ENCODE measurements around the gene NRN1L.
"Not testable (repeated sequence)": the region's sequence is repeated elsewhere in the genome, so short reads cannot be mapped to it uniquely, and the experiment has no call there.

NRN1L gene

DNA sequence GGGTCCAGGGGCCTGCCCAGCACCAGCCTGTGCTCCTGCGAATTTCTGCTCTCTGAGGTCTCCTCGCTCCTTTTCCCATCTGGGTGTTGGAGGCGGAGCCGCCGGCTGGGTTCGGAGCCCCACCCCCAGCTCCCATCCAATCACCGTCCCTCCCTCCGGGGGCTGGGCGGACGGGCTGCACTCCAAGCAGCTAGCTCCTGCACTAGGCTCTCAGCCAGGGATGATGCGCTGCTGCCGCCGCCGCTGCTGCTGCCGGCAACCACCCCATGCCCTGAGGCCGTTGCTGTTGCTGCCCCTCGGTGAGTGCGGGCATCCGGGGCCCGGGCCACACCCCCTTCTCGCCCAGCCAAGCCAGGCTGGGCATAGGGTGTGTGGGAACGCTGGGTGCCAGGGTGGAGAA, at the start of gene NRN1L:
NRN1L (plus strand) TSS at position 202 of the 400 bp plus-strand sequence; CDS start at position 221, 19 bp downstream.
- no peak for DNase-seq

DNA sequence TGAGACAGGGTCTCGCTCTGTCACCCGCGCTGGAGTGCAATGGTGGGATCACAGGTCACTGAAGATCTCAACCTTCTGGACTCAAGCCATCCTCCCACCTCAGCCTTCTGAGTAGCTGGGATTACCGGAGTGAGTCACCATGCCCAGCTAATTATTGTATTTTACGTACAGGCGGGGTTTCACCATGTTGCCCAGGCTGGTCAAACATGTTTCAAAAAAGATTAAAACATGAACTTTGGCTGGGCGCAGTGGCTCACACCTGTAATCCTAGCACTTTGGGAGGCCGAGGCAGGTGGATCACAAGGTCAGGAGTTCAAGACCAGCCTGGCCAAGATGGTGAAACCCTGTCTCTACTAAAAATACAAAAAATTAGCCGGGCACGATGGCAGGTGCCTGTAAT, 47.5 kb upstream of the NRN1L start:
- not testable (repeated sequence) for DNase-seq

DNA sequence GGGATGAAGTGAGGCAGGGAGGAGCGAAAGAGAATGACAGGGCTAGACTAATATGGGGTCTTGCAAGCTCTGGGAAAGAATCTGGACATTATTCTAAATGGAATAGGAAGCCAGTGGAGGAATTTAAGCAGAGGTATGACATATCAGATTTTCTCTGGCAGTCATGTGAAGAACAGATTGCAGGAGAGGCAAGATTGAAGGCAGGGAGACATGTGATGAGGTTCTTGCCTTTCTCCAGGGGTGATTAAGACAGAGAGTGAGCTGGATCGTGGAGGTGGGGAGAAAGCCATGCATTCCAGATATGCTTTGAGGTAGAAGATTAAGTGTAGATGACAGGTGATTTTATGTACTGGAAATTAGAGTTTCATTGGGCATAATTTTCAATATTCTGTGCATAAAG, 46.9 kb upstream of the NRN1L start:
- no peak for DNase-seq

DNA sequence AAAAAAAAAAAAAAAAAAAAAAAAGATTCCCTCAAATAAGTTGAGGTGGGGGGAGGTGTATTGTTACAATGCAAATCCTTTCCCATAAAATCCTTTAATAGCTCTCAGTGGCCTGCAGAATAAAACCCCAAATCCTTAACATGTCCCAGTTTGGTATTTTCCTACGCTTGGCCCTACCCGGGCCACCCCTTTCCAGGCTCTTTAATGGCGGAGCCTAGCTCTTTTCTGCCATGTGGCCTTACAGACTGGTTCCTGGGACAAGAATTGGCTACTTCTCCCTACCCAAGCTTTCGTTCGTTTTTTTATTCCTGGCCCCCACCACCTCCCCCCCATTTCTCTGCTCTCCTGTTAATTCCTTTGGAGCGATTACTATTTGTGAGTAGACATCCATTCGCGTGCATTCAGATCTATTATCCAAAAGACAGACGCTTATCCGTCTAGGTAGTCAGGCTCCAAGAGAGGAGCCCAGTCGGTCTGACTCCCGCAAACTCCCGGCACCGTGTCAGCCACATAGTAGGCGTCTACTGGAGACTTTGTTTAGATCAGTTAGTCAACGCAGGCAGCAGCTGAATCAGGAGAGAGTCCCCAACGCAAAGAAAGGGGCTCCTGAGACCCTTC, 43.4 kb upstream of the NRN1L start:
- no peak for DNase-seq

DNA sequence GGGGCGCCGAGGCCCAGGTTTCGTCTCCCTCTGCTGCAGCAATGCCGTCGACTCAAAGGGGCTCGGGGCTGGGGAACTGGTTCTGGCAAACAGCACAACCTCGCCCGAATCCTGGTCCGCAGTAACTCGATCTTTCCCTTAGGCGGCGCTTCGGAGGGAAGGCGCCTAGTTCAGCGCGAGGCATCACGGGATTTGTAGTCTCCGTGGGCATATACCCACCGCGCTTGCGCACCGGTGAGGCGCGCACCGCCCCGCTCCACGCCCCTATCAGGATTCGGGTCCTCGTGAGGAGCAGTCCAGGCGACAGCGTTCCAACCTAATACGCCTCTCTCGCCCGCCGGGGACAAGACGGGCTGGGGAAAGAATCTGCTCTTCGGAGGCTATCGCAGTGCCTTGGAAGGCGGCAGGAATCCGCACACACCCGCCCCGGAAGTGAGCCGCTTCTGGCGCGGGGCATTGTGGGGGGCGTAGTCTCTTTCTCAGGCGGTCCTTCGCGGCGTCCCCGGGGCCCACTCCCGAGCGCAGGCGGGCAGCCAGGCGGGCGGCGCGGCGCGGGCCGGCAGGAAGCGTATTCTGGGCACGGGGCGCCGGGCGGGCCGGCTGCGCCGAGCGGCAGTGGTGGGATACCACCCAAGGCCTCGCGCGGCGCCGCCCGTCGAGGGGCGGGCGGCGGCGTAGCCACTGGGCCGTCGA, 42.7 kb upstream of the NRN1L start, which contains the start of gene THAP11:
THAP11 (plus strand) TSS at position 505 of the 693 bp plus-strand sequence. CDS start 235 bp downstream, outside the sequence.
- DNase-seq, result peak; percentile 95

DNA sequence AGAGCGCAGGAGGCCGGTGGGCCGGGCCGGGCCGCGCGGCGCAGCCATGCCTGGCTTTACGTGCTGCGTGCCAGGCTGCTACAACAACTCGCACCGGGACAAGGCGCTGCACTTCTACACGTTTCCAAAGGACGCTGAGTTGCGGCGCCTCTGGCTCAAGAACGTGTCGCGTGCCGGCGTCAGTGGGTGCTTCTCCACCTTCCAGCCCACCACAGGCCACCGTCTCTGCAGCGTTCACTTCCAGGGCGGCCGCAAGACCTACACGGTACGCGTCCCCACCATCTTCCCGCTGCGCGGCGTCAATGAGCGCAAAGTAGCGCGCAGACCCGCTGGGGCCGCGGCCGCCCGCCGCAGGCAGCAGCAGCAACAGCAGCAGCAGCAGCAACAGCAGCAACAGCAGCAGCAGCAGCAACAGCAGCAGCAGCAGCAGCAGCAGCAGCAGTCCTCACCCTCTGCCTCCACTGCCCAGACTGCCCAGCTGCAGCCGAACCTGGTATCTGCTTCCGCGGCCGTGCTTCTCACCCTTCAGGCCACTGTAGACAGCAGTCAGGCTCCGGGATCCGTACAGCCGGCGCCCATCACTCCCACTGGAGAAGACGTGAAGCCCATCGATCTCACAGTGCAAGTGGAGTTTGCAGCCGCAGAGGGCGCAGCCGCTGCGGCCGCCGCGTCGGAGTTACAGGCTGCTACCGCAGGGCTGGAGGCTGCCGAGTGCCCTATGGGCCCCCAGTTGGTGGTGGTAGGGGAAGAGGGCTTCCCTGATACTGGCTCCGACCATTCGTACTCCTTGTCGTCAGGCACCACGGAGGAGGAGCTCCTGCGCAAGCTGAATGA, 42.0 kb upstream of the NRN1L start:
- peak; percentile 70 for DNase-seq

DNA sequence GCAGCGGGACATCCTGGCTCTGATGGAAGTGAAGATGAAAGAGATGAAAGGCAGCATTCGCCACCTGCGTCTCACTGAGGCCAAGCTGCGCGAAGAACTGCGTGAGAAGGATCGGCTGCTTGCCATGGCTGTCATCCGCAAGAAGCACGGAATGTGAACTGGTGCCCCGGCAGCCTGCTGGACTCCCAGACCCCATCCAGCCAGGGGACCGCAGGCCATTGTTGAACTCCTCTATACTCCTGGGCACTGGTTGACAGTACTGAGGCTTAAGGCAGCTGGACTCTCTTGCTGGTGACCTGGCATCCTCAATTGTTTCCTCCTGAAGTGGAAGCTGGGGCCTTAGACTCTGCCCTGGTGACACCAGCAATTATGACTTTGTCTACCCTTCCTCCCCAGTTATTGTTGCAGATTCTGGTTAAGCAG, 41.3 kb upstream of the NRN1L start:
- DNase-seq, result no peak

DNA sequence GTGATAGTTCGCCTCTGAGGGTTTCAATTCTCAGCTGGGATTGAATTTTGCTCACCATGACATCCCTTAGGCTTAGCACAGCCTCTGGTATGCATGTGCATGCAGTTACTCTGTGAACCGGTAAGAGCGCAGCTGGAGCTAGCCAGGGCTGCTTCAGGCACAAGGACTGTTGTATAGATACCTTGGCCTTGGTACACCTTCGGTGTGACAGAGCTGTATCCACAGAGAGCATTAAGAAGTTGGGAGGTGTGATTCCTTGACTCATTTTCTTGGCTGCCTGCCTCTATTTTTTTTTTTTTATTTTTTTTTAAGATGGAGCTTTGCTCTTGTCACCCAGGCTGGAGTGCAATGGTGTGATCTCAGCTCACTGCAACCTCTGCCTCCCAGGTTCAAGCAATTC, 40.2 kb upstream of the NRN1L start:
- DNase-seq, result no peak

DNA sequence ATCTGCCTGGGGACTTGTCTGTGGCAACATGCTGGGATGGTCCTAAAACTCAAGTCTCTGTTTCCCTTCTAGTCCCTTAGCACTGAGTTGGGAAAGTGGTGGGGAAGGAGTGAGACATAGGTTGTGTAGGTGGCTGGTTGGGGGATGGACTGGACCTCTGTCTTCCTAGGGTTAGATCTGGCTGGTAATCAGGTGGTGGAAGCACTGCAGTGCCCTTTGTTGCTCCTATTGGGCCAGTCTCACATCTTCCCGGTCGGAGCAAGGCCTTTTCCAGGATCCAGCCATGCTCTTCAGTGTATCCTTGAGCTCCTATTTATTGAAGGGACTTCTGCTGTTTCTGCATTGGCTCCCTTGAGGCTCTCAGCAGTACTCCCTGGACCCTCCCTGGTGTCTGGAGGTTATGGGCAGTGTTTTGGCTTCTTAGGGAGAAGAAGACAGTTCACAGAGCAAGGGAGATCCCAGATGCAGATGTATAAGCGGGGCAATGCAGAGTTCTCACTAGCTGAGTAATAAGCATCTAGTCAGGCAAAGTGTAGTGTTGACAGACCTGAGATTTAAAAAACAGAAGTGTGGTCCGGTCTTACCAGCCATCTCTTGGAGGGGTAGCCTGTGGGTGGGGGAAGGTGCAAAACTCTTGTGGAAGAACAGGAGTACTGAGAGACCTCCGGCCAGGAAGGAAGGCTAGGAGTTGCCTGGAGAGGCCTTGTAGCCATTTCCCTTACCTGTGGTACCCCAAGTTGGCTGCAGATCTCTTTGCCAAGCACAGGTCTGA, 39.2 kb upstream of the NRN1L start:
- DNase-seq, result no peak

DNA sequence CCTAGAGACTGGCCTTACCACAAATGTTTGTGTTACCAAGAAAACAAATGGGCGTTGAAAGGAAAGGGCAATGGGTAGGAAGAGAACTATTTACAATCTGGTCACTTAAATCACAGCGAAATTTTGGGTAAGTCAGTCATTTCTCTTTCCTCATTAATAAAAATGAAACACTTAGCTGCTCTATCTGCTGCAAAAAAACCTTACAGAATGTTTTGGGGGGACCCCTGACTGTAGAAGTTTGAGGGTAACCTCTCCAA, 38.7 kb upstream of the NRN1L start:
- no peak for DNase-seq

DNA sequence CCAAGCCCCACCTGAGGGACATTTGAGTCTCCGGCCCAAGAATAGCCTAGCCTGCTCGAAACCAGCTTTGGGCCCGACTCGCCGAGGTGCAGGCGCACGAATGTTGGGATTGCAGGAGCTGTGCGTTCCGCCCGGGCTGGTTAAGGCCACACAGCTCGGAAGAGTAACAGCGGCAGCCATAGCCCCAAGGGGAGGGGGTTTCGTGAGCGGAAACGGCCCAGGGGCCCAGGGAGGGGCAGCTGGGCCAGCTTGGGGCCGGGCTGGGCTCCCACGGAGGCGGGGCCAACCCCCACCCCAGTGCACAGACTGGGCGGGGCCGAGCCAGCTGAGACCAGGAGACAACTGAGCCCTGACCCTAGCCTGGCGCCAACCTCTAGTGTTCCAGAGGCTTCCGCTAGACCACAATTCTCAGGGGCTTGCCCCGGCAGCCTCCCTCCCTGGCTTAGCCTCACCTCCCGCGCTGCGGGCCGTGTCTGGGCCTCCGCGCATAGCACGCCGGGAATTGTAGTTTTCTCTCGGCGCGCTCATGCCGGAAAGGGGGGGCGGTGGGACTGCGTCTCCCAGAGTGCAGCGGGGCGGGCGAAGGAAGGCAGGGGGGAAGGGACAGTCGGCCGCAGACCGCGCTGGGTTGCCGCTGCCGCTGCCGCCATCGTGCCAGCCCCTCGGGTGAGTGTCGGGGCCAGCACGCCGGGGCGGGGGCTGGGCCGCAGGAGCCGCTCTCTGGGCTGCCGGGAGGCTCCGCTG, 38.2 kb upstream of the NRN1L start, which contains the start of gene NUTF2:
NUTF2 (plus strand) TSS at position 614 of the 744 bp plus-strand sequence. CDS start 18,198 bp downstream, outside the sequence.
- peak; percentile 97 for DNase-seq

DNA sequence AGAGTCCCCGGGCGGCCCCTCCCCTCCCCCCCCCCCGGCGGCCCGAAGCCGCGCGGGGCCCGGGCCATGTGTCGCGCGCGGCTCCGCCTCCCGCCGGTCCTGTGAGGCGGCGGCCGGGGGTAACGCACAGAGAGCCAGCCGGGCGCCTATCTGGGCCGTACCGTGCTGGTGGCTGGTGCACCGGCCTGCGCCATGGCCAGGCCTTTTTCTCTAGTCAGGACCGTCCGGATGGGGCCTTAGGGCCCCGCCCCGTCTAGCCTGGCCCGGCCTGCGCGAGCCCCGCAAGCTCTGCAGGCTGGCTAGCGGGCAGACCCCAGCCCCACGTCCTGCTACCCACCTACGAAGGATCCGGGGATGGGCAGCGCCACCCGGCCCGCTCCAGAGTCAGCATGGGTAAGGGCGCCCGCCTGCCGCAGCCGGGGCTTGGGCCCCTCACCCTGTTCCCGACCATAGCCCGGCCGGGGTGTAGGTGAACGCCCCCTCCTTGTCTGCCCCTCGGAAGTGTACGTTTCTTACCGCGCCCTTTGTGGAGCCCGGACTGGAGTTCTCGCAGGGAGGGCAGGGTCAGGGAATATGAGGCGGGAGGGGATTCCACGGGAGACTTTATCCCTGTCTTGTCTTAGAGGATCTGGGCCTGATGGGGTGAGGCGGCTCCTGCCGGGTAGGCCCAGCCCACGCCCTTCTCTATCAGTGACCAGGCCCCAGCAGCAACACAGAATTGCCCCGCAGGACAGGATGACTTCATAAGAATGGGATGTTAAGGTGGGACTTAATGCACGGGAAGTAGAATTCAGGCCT, 37.4 kb upstream of the NRN1L start, which contains the start of gene CENPT:
CENPT (minus strand) TSS at position 630 of the 798 bp plus-strand sequence. CDS start 13,834 bp downstream, outside the sequence.
- DNase-seq, result peak; percentile 24

DNA sequence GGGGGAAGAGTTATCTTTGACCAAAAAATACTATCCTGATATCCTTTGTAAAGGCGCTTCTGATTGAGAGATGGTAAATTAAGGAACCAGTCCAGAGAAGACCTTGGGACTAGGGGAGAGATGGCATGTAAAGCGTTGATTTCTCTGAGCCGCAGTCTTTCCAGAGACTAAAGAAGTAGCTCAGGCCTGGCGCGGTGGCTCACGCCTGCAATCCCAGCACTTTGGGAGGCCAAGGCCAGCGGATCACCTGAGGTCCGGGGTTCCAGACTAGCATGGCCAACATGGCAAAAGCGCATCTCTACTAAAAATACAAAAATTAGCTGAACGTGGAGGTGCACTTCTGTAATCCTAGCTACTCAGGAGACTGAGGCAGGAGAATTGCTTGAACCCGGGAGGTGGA, 36.6 kb upstream of the NRN1L start:
- no peak for DNase-seq

DNA sequence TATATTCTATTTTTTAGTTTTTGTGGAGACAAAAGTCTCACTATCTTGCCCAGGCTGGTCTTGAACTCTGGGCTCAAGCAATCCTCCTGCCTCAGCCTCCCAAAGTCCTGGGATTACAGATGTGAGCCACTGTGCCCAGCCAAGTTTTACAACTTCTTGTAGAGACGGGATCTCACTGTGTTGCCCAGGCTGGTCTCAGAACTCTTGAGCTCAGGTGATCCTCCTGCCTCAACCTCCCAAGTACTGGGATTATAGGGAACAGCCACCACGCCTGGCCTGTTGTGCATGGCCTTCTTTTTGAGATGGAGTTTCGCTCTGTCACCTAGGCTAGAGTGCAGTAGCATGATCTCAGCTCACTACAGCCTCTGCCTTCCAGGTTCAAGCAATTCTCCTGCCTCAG, 31.0 kb upstream of the NRN1L start:
- DNase-seq, result no peak

DNA sequence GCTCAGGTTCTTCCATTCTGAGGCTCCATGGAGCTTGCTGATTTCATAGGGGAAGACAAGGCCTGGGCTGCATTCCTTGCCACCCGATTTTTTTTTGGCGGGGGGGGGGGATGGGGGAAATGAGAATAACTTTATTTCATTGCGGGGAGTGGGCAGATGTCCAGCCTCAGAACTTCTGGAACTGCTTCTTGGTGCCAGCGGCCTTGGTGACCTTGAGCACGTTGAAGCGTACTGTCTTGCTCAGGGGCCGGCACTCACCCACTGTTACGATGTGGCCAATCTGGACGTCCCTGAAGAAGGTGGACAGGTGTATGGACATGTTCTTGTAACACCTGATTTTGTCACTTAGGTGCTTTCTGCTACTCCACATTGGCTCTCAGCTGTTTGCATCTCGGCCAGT, 28.9 kb upstream of the NRN1L start:
- no peak for DNase-seq

DNA sequence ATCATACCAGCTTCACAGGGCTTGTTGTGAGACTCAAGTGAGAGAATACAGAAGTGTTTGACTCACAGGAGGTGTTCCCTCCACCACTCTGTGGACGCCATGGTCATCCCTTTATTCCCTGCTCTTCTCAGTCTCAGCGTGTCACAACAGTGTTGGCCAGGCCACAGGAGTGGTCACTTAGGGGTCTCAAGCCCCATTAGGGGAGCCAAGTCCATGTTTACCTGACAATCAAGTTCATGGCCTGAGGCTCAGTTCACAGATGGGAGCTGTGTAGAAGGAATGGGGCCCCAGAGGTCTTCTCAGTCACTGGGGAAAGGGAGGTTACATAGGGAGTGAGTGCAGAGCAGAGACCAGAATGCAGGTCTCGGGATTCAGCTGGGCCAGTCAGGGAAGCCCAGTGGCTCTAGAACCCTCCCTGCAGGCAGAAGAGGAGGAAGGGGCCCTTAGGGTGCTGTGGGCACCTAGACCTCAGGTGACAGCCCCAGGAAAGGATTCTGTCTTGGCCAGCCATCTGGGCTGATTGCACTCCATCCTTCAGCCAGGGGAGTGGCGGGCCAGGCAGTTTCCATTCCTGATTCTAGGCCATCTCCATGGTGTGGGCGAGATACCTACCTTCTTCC, 27.6 kb upstream of the NRN1L start:
- DNase-seq, result no peak

DNA sequence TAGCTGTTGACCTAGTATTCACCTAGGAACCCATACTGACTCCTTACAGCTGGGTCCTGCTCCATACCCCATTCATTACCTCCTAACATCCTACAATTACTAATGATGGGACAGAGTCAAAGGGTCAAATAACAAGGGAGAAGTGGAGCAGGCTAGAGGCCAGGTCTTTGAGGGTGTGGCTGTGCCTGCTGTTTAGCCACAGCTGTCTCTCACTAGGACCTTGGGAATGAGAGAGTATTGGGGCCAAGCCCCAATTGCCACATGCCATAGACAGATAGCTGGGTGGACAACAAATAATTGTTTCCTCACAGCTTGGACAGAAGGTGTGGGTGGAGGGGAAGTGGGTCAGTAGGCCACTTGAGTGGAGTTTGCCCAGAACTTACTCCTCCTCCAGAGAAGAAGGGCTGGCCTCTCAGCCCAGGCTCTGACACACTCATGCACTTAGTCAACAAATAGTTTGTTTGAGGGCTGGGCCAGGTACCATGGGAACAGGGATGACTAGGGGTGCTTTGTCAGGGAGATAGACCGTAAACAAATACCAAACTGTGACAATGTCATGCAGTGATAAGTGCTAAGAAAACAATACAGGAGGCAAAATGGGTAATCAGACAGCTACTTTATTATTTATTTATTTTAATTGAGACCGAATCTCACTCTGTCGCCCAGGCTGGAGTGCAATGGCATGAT, 27.0 kb upstream of the NRN1L start:
- peak; percentile 31 for DNase-seq

DNA sequence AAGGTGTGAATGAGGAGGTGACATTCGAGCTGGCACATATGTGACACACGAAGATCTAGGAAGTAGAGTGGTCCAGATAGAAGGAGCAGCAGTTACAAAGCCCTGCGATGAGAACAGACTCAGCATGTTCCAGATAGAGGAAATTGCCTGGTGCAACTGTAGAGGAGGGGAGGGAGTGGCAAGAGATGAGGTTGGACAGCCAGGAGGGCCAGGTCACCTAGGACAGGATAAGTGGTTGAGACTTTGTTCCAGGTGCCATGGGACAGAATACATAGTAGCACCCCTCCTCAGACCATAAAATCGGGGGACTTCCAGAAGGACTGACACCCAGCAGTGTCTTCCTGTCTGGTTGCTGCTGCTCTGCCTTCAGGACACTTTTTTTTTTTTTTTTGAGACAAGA, 26.2 kb upstream of the NRN1L start:
- no peak for DNase-seq

DNA sequence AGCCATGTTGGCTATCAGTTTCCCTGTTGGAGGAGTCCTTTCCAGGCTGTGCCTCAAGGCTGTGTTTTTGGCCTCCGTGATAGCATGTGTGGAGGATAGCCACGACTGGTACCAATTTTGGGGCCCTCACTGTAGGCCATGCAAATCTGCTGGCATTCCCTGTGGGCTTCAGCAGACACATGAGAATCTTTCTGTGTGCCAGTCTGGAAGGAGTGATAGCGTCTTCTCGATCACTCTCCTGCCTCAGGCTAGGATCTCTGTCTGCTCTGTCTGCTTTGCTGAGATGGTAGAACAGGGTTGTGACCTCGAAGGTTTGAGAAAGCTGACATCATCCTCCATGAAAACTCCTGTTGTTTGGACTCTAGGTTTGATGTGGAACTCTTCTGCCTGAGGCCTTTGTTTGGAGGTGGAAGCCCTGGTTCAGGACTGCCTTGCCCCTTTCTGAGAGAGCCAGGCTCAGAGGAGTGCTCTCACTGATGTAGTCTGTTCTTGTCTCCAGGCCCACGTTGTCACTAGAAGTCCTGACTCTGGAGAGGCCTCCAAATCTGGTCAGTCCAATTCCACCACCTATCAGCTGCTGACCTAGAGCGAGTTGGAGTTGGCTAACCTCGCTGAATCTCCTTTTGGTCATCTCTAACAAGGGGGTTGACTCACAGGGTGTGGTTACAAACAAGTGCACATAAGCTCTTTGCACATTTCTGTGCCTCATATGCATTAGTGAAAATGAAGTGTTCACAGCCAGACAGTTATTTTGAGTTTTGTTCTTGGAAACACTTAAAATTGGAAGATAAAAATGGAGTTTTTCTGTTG, 23.9 kb upstream of the NRN1L start:
- no peak for DNase-seq

Data from stimulated activated CD4-positive, alpha-beta T cell treated with anti-CD3 and anti-CD28 coated beads, Interleukin-15, amount 100 ng/mL, for 24 hours (primary cell).